Astrocyte (in vitro differentiated cells and primary cell): Measurements from ENCODE around the gene PCED1B. TPM values are rescaled to one million over a fixed set of nuclear protein-coding genes. Genes with fewer than 3 reads are reported as not detected.

Source experiments
- DNase-seq: peaks from one replicate; pipeline ENCODE4 v3.0.0-alpha.2; 2010; ENCODE audit warnings: low read depth
- FAIRE-seq: peaks from 2 replicates; lab custom pipeline; 2011; peaks lifted over from hg19 to GRCh38; lab: Jason Lieb, UNC
- H2AFZ ChIP-seq: 2 replicates; pipeline ENCODE4 v1.6.0; 2012; ENCODE audit warnings: low read depth, low read length, inconsistent platforms
- H3K27ac ChIP-seq: 2 replicates; pipeline ENCODE4 v1.5.1; 2011; ENCODE audit warnings: low read depth, low read length, inconsistent platforms
- H3K27me3 ChIP-seq: 2 replicates; pipeline ENCODE4 v1.6.0; 2011; ENCODE audit warnings: low read length, inconsistent platforms; ENCODE audit not compliant: insufficient read depth
- H3K36me3 ChIP-seq: 2 replicates; pipeline ENCODE4 v1.5.1; 2011; ENCODE audit warnings: low read length, inconsistent platforms; ENCODE audit not compliant: insufficient read depth
- H3K4me1 ChIP-seq: 2 replicates; pipeline ENCODE4 v1.5.1; 2011; ENCODE audit warnings: low read length, inconsistent platforms; ENCODE audit not compliant: insufficient read depth
- H3K4me2 ChIP-seq: 2 replicates; pipeline ENCODE4 v1.6.0; 2012; ENCODE audit warnings: low read length, inconsistent platforms
- H3K4me3 ChIP-seq: 2 replicates; pipeline ENCODE4 v1.5.1; 2011; ENCODE audit warnings: low read depth, mild to moderate bottlenecking, low read length, inconsistent platforms; ENCODE audit not compliant: insufficient read depth
- H3K79me2 ChIP-seq: 2 replicates; pipeline ENCODE4 v1.6.0; 2012; ENCODE audit warnings: mild to moderate bottlenecking, low read length, inconsistent platforms; ENCODE audit not compliant: insufficient read depth
- H3K9ac ChIP-seq: 2 replicates; pipeline ENCODE4 v1.6.0; 2012; ENCODE audit warnings: mild to moderate bottlenecking, low read length, inconsistent platforms
- H3K9me3 ChIP-seq: 2 replicates; pipeline ENCODE4 v1.5.1; 2012; ENCODE audit warnings: low read depth, mild to moderate bottlenecking, low read length, inconsistent platforms; ENCODE audit not compliant: insufficient read depth
- H4K20me1 ChIP-seq: 2 replicates; pipeline ENCODE4 v1.6.0; 2012; ENCODE audit warnings: low read length, inconsistent platforms; ENCODE audit not compliant: insufficient read depth
- H3K27ac Mint-ChIP-seq: one replicate; pipeline ENCODE4 v1.8.0; 2021; ENCODE audit warnings: mild to moderate bottlenecking, mixed read lengths; ENCODE audit not compliant: unreplicated experiment
- H3K27me3 Mint-ChIP-seq: one replicate; pipeline ENCODE4 v1.8.0; 2021; ENCODE audit warnings: low read depth, mixed read lengths; ENCODE audit not compliant: unreplicated experiment
- H3K36me3 Mint-ChIP-seq: one replicate; pipeline ENCODE4 v1.8.0; 2021; ENCODE audit warnings: low read depth, mixed read lengths; ENCODE audit not compliant: unreplicated experiment
- H3K4me1 Mint-ChIP-seq: one replicate; pipeline ENCODE4 v1.8.0; 2021; ENCODE audit warnings: low read depth, mixed read lengths; ENCODE audit not compliant: unreplicated experiment
- H3K4me3 Mint-ChIP-seq: one replicate; pipeline ENCODE4 v1.8.0; 2021; ENCODE audit warnings: mild to moderate bottlenecking, moderate library complexity, mixed read lengths; ENCODE audit not compliant: unreplicated experiment
- H3K9me3 Mint-ChIP-seq: one replicate; pipeline ENCODE4 v1.8.0; 2021; ENCODE audit warnings: mild to moderate bottlenecking, mixed read lengths; ENCODE audit not compliant: unreplicated experiment
- EZH2 ChIP-seq: IDR thresholded peaks from 2 replicates; pipeline ENCODE4 v1.6.1; 2012; ENCODE audit warnings: mild to moderate bottlenecking, low read length, inconsistent platforms; ENCODE audit not compliant: insufficient read depth
- total RNA-seq: library from RNA; stranded (reverse); gene quantifications from 2 replicates; pipeline ENCODE4 v1.2.1, GENCODE V29; 2021
- TF ChIP-seq, protein P1 (sequence below): IDR thresholded peaks from 2 replicates; pipeline ENCODE4 v1.5.1; 2011; ENCODE audit warnings: low read depth, mild to moderate bottlenecking, inconsistent platforms, low read length, moderate library complexity; ENCODE audit not compliant: insufficient read depth

The PCED1B gene
- total RNA-seq, 1 donor from 2014 or later, result 1.8 TPM

DNA sequence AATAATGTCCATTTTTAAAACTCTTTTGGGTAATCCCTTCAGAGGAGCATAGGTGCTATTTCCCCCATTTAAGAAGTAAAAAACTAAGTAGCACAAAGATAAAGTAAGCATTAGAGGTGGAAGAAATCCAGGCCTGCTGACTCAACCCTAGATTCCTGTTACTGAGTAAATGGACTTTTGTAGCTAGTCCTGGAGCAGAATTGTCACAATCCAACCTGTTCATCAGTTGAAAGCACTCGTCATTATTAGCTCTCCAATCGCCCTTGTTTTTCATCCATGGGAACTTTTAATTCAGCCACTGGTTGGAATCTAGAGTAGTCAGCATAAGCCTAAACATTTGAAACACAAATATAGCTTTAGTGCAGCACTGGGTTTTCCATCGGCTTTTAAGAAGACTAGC lies 139.8 kb downstream of the PCED1B start:
- peaks cover 16% of the 10 kb centered on the region for H3K4me1 ChIP-seq
- H3K27me3 ChIP-seq, result no peaks in the 10 kb centered on the region
- TF ChIP-seq, protein P1, sequence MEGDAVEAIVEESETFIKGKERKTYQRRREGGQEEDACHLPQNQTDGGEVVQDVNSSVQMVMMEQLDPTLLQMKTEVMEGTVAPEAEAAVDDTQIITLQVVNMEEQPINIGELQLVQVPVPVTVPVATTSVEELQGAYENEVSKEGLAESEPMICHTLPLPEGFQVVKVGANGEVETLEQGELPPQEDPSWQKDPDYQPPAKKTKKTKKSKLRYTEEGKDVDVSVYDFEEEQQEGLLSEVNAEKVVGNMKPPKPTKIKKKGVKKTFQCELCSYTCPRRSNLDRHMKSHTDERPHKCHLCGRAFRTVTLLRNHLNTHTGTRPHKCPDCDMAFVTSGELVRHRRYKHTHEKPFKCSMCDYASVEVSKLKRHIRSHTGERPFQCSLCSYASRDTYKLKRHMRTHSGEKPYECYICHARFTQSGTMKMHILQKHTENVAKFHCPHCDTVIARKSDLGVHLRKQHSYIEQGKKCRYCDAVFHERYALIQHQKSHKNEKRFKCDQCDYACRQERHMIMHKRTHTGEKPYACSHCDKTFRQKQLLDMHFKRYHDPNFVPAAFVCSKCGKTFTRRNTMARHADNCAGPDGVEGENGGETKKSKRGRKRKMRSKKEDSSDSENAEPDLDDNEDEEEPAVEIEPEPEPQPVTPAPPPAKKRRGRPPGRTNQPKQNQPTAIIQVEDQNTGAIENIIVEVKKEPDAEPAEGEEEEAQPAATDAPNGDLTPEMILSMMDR, result no peak
- TF ChIP-seq EZH2, result no peak
- no peak for FAIRE-seq
- H3K79me2 ChIP-seq, result no peaks in the 10 kb centered on the region
- no peak overlapping the region for H3K4me3 ChIP-seq
- H4K20me1 ChIP-seq, result no peaks in the 10 kb centered on the region
- no peak overlapping the region for H3K4me2 ChIP-seq
- H2AFZ ChIP-seq, result no peak overlapping the region
- DNase-seq, result peak; percentile 72
- Mint-ChIP-seq H3K36me3 (no peaks in the 10 kb centered on the region), H3K27me3 (no peaks in the 10 kb centered on the region), H3K4me1 (peaks cover 20% of the 10 kb centered on the region), H3K27ac (no peak overlapping the region), H3K9me3 (no peaks in the 10 kb centered on the region), H3K4me3 (no peak overlapping the region)
- no peak overlapping the region for H3K9ac ChIP-seq
- H3K27ac ChIP-seq, result no peak overlapping the region
- no peaks in the 10 kb centered on the region for H3K9me3 ChIP-seq
- no peaks in the 10 kb centered on the region for H3K36me3 ChIP-seq

DNA sequence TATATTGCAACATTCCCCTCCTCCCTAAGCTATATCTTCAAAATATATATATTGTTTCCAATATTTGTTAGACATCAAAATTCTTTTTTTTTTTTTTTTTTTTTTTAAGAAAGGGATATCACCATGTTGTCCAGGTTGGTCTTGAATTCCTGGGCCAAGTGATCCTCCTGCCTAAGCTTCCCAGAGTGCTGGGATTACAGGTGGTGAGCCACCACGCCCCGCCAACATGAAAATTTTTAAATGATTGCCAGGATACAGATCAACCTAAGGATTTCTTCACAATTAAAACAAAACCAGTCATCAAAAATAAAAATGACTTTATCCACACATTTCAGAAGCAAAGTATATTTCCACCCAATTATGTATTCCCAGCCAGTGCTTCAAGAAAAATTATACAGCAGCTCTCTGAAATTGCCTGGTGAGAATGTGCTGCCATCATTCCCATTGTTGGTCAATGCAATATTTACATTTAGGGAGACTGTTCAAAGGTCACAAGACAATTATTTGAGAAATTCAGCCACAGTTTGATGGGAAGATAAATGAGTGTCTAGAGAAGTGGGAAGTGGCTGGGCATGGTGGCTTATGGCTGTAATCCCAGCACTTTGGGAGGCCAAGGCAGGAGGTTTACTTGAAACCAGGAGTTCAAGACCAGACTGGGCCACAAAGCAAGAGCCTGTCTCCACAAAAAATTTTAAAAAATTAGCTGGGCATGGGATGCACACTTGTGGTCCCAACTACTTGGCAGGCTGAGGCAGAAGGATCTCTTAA lies 142.0 kb downstream of the PCED1B start:
- no peaks in the 10 kb centered on the region for H3K36me3 Mint-ChIP-seq
- Histone ChIP-seq H3K4me2 (no peak overlapping the region), H4K20me1 (no peaks in the 10 kb centered on the region), H3K9me3 (no peaks in the 10 kb centered on the region), H3K9ac (no peak overlapping the region), H2AFZ (no peak overlapping the region), H3K36me3 (no peaks in the 10 kb centered on the region), H3K4me1 (peaks cover 16% of the 10 kb centered on the region), H3K27me3 (no peaks in the 10 kb centered on the region), H3K79me2 (no peaks in the 10 kb centered on the region), H3K27ac (no peak overlapping the region), H3K4me3 (no peak overlapping the region)
- no peaks in the 10 kb centered on the region for H3K9me3 Mint-ChIP-seq
- no peak for FAIRE-seq
- H3K4me1 Mint-ChIP-seq, result peaks cover 17% of the 10 kb centered on the region
- no peak overlapping the region for H3K27ac Mint-ChIP-seq
- no peaks in the 10 kb centered on the region for H3K27me3 Mint-ChIP-seq
- H3K4me3 Mint-ChIP-seq, result no peak overlapping the region
- TF ChIP-seq, protein P1, result no peak
- no peak for TF ChIP-seq EZH2
- peak; percentile 22 for DNase-seq

DNA sequence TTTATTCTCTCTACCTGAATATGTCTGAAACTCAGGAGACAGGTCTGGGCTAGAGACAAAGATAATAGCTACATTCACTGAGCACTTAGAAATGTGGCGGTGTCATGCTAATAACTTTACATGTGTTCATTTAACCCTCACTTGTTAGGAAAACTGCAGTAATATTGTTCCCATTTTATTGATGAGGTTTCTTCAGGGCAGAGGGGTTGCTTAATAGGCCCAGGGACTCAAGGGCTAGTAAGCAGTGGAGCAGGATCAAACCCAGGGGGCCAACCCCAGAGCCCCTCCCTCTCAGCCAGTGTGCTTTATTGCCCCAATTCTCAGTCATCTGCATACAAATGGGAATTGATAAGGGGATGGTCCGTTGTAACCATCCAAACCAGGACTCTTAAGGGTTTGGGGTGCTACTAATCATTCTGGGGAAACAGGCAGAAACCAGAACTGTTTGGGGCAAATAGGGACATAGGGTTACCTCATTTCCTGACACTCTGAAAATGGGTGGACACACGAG lies 143.2 kb downstream of the PCED1B start:
- Histone ChIP-seq H2AFZ (no peak overlapping the region), H3K9ac (no peak overlapping the region), H4K20me1 (no peaks in the 10 kb centered on the region), H3K4me3 (no peak overlapping the region), H3K27ac (no peak overlapping the region), H3K4me1 (peaks cover 16% of the 10 kb centered on the region), H3K79me2 (no peaks in the 10 kb centered on the region), H3K4me2 (no peak overlapping the region), H3K36me3 (no peaks in the 10 kb centered on the region), H3K9me3 (no peaks in the 10 kb centered on the region), H3K27me3 (no peaks in the 10 kb centered on the region)
- TF ChIP-seq EZH2, result no peak
- TF ChIP-seq, protein P1, result no peak
- Mint-ChIP-seq H3K36me3 (no peaks in the 10 kb centered on the region), H3K27ac (no peak overlapping the region), H3K4me1 (peaks cover 14% of the 10 kb centered on the region), H3K27me3 (no peaks in the 10 kb centered on the region), H3K4me3 (no peak overlapping the region), H3K9me3 (no peaks in the 10 kb centered on the region)
- DNase-seq (no peak), FAIRE-seq (no peak)
